Brain microvascular endothelial cell (primary cell): ENCODE data around the gene PIGM.

Experiments
- DNase-seq: peaks from one replicate; pipeline ENCODE4 v3.0.0-alpha.2; 2020
- H3K27ac ChIP-seq: fragments of 250-450 bp; sonication (Bioruptor Pico); 2 replicates; pipeline ENCODE4 v1.5.1; 2020; ENCODE audit warnings: mild to moderate bottlenecking, moderate library complexity
- H3K27me3 ChIP-seq: fragments of 250-450 bp; sonication (Bioruptor Pico); replicated peaks from 2 replicates; pipeline ENCODE4 v1.5.1; 2020; ENCODE audit warnings: mild to moderate bottlenecking
- H3K36me3 ChIP-seq: fragments of 250-450 bp; sonication (Bioruptor Pico); replicated peaks from 2 replicates; pipeline ENCODE4 v1.5.1; 2020; ENCODE audit warnings: mild to moderate bottlenecking
- H3K4me3 ChIP-seq: 2 replicates; pipeline ENCODE4 v1.5.1; 2011; ENCODE audit warnings: low read depth, mild to moderate bottlenecking, control low read depth, low read length, moderate library complexity
- in situ Hi-C: cut with HindIII; loops from 2 replicates; pipeline ENCODE4 v1.10.0; 2017; ENCODE audit warnings: low sequenced_read_pairs, low pct_ligation_motif_present
- TF ChIP-seq, protein P1 (sequence below): IDR thresholded peaks from 2 replicates; pipeline ENCODE4 v1.5.1; 2011; ENCODE audit warnings: low read depth, mild to moderate bottlenecking, moderate library complexity, low read length, control low read depth, inconsistent platforms; ENCODE audit errors: missing control alignments

PIGM gene

DNA sequence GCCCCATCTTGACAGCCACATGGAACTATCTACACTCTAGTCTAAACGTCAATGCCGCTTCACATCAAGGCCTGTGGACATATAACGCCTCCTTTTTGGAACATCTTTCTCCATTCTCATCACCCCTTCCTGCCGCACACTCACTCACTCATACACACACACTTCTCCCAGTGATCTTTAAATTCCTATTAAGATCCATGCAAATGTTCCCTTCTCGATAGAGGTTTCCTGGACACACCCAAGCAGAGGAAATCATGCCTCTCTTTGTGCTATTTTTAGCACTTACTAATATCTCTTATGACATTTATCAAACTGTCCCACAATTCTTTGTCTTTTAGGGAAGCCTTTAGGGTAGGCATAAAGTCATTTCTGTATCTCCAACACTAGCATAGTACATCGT is 49.5 kb downstream of the PIGM start:
- H3K36me3 ChIP-seq, result no peaks in the 10 kb centered on the region
- no peak overlapping the region for H3K27ac ChIP-seq
- no peak overlapping the region for H3K4me3 ChIP-seq
- DNase-seq, result no peak
- in situ Hi-C loops, result no loop called here
- TF ChIP-seq, protein P1, sequence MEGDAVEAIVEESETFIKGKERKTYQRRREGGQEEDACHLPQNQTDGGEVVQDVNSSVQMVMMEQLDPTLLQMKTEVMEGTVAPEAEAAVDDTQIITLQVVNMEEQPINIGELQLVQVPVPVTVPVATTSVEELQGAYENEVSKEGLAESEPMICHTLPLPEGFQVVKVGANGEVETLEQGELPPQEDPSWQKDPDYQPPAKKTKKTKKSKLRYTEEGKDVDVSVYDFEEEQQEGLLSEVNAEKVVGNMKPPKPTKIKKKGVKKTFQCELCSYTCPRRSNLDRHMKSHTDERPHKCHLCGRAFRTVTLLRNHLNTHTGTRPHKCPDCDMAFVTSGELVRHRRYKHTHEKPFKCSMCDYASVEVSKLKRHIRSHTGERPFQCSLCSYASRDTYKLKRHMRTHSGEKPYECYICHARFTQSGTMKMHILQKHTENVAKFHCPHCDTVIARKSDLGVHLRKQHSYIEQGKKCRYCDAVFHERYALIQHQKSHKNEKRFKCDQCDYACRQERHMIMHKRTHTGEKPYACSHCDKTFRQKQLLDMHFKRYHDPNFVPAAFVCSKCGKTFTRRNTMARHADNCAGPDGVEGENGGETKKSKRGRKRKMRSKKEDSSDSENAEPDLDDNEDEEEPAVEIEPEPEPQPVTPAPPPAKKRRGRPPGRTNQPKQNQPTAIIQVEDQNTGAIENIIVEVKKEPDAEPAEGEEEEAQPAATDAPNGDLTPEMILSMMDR, result no peak
- peaks cover 7% of the 10 kb centered on the region for H3K27me3 ChIP-seq

DNA sequence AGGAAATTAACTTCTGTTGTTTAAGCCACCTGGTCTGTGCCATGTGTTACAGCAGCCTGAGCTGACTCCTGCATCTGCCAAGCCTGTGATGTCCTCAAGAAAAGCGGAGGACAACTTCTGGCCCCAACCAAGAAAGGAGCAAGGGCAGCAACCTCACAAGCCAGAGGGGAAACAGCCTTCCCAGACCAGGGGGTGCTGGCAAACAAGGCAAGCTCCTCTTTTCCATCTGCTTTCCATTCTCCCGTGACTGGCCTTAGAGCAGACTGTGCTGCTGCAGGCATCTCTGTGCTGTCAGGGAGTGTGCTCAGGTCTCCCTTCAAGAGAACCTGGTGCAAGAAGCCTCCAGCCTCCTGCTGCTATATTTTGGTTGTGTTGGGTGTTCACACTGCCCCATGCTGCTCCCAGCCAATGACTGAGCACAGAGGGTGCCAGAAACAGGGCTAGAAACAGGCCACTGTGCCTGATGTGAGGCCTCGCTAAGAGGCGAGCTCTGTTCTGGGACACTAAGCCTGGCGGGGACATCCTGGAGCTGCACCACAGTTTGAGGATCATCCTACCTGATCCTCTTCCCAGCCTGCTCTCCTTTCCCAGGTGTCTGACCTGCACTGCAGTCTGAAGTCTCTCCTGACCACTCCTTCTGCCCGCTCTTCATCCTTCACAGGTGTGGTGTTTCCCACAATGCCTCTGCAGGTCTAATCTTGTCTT is 50.3 kb downstream of the PIGM start:
- in situ Hi-C loops, result no loop called here
- TF ChIP-seq, protein P1, result no peak
- Histone ChIP-seq H3K4me3 (no peak overlapping the region), H3K27ac (no peak overlapping the region), H3K36me3 (no peaks in the 10 kb centered on the region), H3K27me3 (peaks cover 5% of the 10 kb centered on the region)
- no peak for DNase-seq

DNA sequence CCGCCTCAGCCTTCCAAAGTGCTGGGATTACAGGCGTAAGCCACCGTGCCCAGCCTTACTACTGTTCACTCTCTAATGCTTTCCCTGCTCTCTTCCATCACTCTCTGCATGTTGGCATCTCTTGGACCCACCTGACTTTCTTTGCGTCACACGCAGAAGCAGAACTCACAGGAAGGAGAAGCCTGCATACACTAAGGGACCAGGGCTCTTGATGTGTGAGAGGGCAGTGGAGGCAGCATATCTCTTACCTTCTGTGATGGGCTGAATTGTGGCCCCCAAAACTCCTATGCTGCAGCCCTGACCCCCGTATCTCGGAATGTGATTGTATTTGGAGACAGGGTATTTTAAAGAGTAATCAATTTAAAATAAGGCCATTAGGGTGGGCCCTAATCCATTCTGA is 51.0 kb downstream of the PIGM start:
- Histone ChIP-seq H3K36me3 (no peaks in the 10 kb centered on the region), H3K4me3 (no peak overlapping the region), H3K27ac (no peak overlapping the region), H3K27me3 (peaks cover 7% of the 10 kb centered on the region)
- in situ Hi-C loops, result no loop called here
- DNase-seq, result no peak
- TF ChIP-seq, protein P1, result no peak

DNA sequence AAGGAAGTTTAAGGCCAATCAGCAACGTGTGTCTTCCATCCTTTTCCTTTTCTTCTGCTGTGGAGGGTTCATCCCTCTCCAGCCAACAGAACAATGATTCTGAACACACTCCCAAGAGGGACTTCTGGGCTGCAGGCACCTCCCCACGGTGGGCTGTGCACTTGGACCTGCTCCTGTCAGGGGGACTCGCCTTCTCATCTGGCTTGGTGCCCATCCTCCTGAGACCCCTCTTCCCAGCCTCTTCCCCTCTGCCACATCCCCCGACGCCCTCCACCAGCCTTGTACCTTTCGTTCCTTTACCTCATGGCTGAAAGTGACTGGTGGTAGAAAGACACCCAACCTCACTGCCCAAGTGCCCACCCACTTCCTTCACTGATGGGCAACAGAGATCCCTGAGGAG is 51.7 kb downstream of the PIGM start:
- no peak for DNase-seq
- H3K36me3 ChIP-seq, result no peaks in the 10 kb centered on the region
- in situ Hi-C loops, result no loop called here
- H3K4me3 ChIP-seq, result no peak overlapping the region
- H3K27ac ChIP-seq, result no peak overlapping the region
- TF ChIP-seq, protein P1, result no peak
- peaks cover 13% of the 10 kb centered on the region for H3K27me3 ChIP-seq

DNA sequence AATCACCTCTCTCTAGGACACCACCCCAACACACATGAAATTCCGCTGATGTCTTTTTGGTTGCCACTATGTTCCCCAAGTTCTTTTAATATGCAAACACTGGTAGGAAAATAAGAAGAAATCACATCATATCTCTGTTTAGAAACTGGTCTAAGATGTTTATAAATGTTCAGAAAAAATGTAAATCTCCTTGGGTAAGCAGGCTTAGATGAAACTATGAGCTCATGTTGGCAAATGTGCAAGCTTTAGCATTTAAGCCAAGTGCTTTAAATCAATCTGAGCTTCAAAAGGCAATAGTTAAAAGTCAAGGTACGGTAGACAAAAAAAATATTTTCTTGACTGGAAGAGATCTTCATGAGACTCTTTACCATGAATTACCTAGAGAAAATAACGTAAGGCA is 52.5 kb downstream of the PIGM start:
- no peak for DNase-seq
- Histone ChIP-seq H3K27me3 (peaks cover 13% of the 10 kb centered on the region), H3K36me3 (no peaks in the 10 kb centered on the region), H3K27ac (no peak overlapping the region), H3K4me3 (no peak overlapping the region)
- TF ChIP-seq, protein P1, result no peak
- in situ Hi-C loops, result no loop called here

DNA sequence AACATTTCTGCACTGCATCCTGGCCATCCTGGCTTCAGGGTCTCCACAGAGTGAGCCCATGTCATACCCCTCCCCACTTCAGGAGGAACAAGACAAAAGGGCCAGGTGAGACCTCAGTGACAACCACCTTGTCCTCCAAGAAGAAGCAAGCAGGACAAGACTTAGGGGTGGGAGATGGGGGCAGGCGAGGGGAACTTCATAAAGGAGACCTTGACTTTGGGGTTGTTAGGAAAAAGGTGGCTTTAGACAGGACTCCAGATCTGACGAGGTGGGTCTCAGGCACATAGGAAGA is 53.7 kb downstream of the PIGM start:
- TF ChIP-seq, protein P1, result no peak
- peaks cover 12% of the 10 kb centered on the region for H3K27me3 ChIP-seq
- H3K36me3 ChIP-seq, result no peaks in the 10 kb centered on the region
- in situ Hi-C loops, result no loop called here
- H3K4me3 ChIP-seq, result no peak overlapping the region
- H3K27ac ChIP-seq, result no peak overlapping the region
- no peak for DNase-seq
